ENCODE measurements around the gene NFKBIA.
A peak's percentile ranks its signal among the peaks of the same experiment; 100 is the strongest.
"Not testable (repeated sequence)": the region's sequence is repeated elsewhere in the genome, so short reads cannot be mapped to it uniquely, and the experiment has no call there.

Gene NFKBIA

GRCh38 chr14:35404449-35405303 lies at the start of gene NFKBIA:
NFKBIA (minus strand) TSS chr14:35404749; CDS start chr14:35404644, 105 bp downstream.
- DNase-seq (ENCODE audit: low spot score): peak; percentile 60

- no peak for DNase-seq (ENCODE audit: low spot score)
Measured at GRCh38 chr14:35446450-35446849, 41.9 kb upstream of the NFKBIA start.

GRCh38 chr14:35444104-35444503 lies 39.6 kb upstream of the NFKBIA start:
- DNase-seq (ENCODE audit: low spot score): no peak

GRCh38 chr14:35441160-35441559 lies 36.6 kb upstream of the NFKBIA start:
- no peak for DNase-seq (ENCODE audit: low spot score)

- DNase-seq (ENCODE audit: low spot score): peak; percentile 8
Measured at GRCh38 chr14:35438910-35439713, 34.6 kb upstream of the NFKBIA start.

- not testable (repeated sequence) for DNase-seq (ENCODE audit: low spot score)
Measured at GRCh38 chr14:35438492-35438891, 33.9 kb upstream of the NFKBIA start.

GRCh38 chr14:35435177-35435576 lies 30.6 kb upstream of the NFKBIA start:
- DNase-seq (ENCODE audit: low spot score): no peak

- DNase-seq (ENCODE audit: low spot score): no peak
Measured at GRCh38 chr14:35433826-35434225, 29.3 kb upstream of the NFKBIA start.

GRCh38 chr14:35430459-35431199 lies 26.1 kb upstream of the NFKBIA start:
- no peak for DNase-seq (ENCODE audit: low spot score)

GRCh38 chr14:35429951-35430350 lies 25.4 kb upstream of the NFKBIA start:
- no peak for DNase-seq (ENCODE audit: low spot score)

GRCh38 chr14:35425850-35426249 lies 21.3 kb upstream of the NFKBIA start:
- no peak for DNase-seq (ENCODE audit: low spot score)

GRCh38 chr14:35423621-35424020 lies 19.1 kb upstream of the NFKBIA start:
- DNase-seq (ENCODE audit: low spot score): no peak

GRCh38 chr14:35420036-35420811 lies 15.7 kb upstream of the NFKBIA start:
- no peak for DNase-seq (ENCODE audit: low spot score)

- no peak for DNase-seq (ENCODE audit: low spot score)
Measured at GRCh38 chr14:35419429-35419841, 14.9 kb upstream of the NFKBIA start.

- DNase-seq (ENCODE audit: low spot score): no peak
Measured at GRCh38 chr14:35418093-35418492, 13.5 kb upstream of the NFKBIA start.

- DNase-seq (ENCODE audit: low spot score): no peak
Measured at GRCh38 chr14:35416108-35416750, 11.7 kb upstream of the NFKBIA start.

GRCh38 chr14:35414365-35414764 lies 9.8 kb upstream of the NFKBIA start:
- no peak for DNase-seq (ENCODE audit: low spot score)

GRCh38 chr14:35412272-35413056 lies 7.9 kb upstream of the NFKBIA start:
- no peak for DNase-seq (ENCODE audit: low spot score)

GRCh38 chr14:35410858-35411257 lies 6.3 kb upstream of the NFKBIA start:
- no peak for DNase-seq (ENCODE audit: low spot score)

- no peak for DNase-seq (ENCODE audit: low spot score)
Measured at GRCh38 chr14:35409595-35409994, 5.0 kb upstream of the NFKBIA start.

Data from HuH-7 (cell line).